Left ventricle myocardium inferior (tissue), 1 donor: ENCODE data around the gene GAMT. TPM values are rescaled to one million over a fixed set of nuclear protein-coding genes. Genes with fewer than 3 reads are reported as not detected.
A peak's percentile ranks its signal among the peaks of the same experiment; 100 is the strongest.

Experiments used
- DNase-seq: peaks from one replicate; pipeline ENCODE4 v3.0.0-alpha.2; 2020
- H3K27ac ChIP-seq: fragments of 200-600 bp; replicated peaks from 2 replicates; pipeline ENCODE4 v1.8.0; 2021
- H3K27me3 ChIP-seq: fragments of 200-600 bp; 2 replicates; pipeline ENCODE4 v1.8.0; 2021; ENCODE audit warnings: low read depth
- H3K36me3 ChIP-seq: fragments of 200-600 bp; 2 replicates; pipeline ENCODE4 v1.8.0; 2021
- H3K4me1 ChIP-seq: fragments of 200-600 bp; 2 replicates; pipeline ENCODE4 v1.8.0; 2021
- H3K4me3 ChIP-seq: fragments of 200-600 bp; 2 replicates; pipeline ENCODE4 v1.8.0; 2021; ENCODE audit warnings: mild to moderate bottlenecking, moderate library complexity
- H3K9me3 ChIP-seq: fragments of 200-600 bp; replicated peaks from 2 replicates; pipeline ENCODE4 v1.8.0; 2021
- CTCF ChIP-seq: fragments of 200-600 bp; IDR thresholded peaks from 2 replicates; pipeline ENCODE4 v1.8.0; 2021; ENCODE audit warnings: antibody characterized with exemption, mild to moderate bottlenecking, borderline replicate concordance
- intact Hi-C: fragments of 100-400 bp; cut with micrococcal nuclease; formaldehyde crosslinking; loops from one replicate; pipeline ENCODE4 v1.11.0; 2022
- total RNA-seq: library from RNA; stranded (reverse); fragmentation: NEBNext Ultra II Directional; extraction: Animal tissue kit (Norgen Biotek cat#: 25700); gene quantifications from one replicate; pipeline ENCODE4 v1.2.1, GENCODE V29; 2021
- donor health status: DM: no; HTN: yes; CAD: no; lungs with severe emphysema.

The GAMT gene
- total RNA-seq, 1 donor from 2014 or later = 77.0 TPM

DNA sequence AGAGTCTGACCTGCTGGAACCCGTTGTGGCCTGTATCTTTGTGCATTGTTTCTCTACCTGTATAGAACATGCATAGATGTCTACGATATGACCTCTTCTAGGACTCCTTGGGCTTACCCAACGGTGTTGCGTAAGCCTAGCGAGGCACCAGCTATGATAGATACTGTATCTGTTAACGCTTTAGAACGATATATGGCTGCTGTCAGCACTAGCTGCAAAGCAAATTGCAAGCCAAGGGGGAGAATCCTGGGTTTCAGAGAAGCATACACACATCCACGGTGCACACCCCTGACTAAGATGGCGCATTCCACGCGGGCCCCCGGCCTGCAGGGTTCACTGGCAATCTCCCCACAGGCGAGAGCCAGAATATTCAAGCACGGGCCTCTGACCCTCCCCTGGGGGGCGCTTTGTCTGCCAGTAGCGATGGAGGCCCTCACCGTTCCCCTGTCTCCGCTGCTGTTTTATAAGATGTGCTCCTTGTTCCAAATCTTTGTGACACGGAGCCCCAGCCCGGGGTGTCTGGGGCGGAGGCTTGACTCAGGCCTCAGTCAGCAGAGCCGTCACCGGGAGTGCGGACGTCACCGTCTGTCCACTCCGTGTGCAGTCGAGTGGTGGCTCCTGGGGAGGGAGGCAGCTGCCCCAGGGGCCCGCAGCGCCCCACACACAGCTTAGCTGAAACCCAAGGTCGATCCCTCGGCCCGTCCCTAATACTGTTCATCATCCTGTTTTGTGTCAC is 23.9 kb upstream of the GAMT start:
- DNase-seq = no peak
- no peaks in the 10 kb centered on the region for H3K27me3 ChIP-seq
- peaks cover 34% of the 10 kb centered on the region for H3K4me1 ChIP-seq
- intact Hi-C loops = no loop called here
- H3K36me3 ChIP-seq = peaks cover 88% of the 10 kb centered on the region
- TF ChIP-seq CTCF = no peak
- H3K27ac ChIP-seq = no peak overlapping the region
- no peaks in the 10 kb centered on the region for H3K9me3 ChIP-seq
- no peak overlapping the region for H3K4me3 ChIP-seq

DNA sequence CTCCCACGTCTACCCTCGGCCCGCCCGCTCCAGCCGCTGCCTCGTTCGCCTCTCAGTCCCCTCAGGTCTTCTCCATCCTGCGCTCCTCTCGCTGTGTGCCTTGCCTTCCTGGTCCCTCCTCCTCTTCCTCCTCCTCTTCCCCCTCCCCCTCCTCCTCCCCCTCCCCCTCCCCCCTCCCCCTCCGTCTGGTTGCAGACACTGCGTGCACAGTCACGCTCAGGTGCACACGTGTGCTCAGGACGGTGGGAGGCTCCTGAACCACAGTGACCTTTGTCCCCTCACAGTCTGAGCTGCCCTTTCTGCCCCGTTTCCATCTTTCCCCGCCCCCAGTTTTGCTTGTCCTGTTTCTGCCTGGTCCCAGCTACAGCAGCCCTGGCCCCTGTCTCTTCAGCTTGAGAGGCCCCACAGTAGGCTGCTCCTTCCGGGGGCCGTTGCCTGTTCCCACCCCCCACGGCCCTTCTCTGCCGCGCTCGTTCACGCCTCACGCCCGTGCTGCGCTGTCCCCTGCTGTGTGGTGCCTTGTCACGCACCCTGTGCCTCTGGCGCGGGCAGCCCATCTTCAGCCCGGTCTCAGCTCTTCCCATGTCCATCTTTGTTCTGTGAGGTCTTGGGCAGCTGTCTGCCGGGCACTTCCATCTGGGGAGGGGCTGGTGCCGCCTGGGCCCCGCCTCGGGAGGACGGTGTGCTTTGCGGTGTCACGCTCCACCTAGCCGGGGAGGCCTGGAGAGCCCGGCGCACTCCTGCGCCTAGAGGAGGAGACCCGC is 23.0 kb upstream of the GAMT start:
- Histone ChIP-seq H3K4me3 (no peak overlapping the region), H3K27ac (no peak overlapping the region), H3K4me1 (peaks cover 30% of the 10 kb centered on the region), H3K27me3 (no peaks in the 10 kb centered on the region), H3K36me3 (peaks cover 82% of the 10 kb centered on the region), H3K9me3 (no peaks in the 10 kb centered on the region)
- no peak for TF ChIP-seq CTCF
- intact Hi-C loops = no loop called here
- no peak for DNase-seq

DNA sequence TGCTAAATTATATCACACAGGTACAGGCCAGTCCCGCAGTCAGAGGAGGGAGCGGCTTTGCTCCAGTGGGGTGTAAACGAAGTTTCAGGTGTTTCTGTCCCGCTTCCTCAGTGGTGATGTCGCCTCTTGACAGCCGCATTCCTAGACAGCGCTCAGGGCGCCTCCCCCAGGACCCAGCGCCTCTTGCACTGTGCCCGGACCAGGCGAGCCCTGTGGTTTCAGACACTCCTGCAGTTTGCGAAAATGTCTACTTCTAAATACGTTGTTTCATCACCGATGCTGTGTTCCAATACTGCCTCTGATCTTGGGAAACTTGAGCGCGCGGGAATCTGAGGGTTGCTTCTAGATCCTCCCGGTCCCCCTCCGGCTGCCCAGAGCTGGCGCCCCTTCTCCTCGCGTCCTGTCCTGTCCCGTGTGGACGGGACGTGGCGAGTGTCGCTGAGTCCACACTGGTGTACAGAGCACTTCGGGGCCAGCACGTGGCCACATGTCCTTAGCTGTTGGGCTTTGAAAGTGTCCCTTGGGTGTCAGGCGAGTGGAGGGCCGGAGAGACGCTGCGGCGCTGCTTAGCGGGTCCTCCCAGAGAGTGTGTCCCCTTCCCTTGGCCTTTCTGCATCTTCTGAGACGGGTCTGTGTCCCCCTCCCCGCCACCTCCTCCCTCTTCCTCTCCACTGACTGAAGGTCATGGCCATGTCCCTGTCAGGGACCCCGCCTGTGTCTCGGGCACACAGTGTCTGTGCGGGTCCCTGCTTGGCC is 22.3 kb upstream of the GAMT start:
- DNase-seq = no peak
- peaks cover 82% of the 10 kb centered on the region for H3K36me3 ChIP-seq
- no peaks in the 10 kb centered on the region for H3K27me3 ChIP-seq
- peaks cover 30% of the 10 kb centered on the region for H3K4me1 ChIP-seq
- H3K4me3 ChIP-seq = no peak overlapping the region
- H3K27ac ChIP-seq = no peak overlapping the region
- no peaks in the 10 kb centered on the region for H3K9me3 ChIP-seq
- no peak for TF ChIP-seq CTCF
- intact Hi-C loops = no loop called here

DNA sequence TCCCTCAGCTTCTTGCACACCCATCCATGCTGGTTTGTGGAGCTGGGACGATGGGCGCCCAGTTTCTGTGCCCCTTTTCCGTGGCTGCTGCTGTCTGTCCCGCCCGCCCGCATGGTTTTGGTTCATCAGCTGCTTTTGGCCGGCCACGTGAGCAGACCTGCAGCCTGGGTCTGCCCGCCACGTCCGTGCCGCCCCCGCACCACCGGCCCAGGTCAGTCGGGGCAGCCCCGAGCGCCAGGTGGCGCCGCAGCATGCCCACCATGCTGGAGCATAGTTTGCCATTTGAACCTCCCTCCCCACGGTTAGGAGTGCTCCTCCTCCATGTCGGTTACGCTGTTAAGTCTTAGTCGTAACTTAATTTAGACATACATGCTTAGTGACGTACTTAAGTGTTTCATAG is 21.6 kb upstream of the GAMT start:
- Histone ChIP-seq H3K27me3 (no peaks in the 10 kb centered on the region), H3K4me3 (no peak overlapping the region), H3K36me3 (peaks cover 75% of the 10 kb centered on the region), H3K4me1 (peaks cover 36% of the 10 kb centered on the region), H3K9me3 (no peaks in the 10 kb centered on the region), H3K27ac (no peak overlapping the region)
- no peak for TF ChIP-seq CTCF
- intact Hi-C loops = no loop called here
- no peak for DNase-seq

GRCh38 chr19:1422360-1422759 is 21.0 kb upstream of the GAMT start:
- no peaks in the 10 kb centered on the region for H3K9me3 ChIP-seq
- peak overlapping the region; percentile 18 for H3K27ac ChIP-seq
- H3K36me3 ChIP-seq = peaks cover 70% of the 10 kb centered on the region
- intact Hi-C loops = no loop called here
- no peaks in the 10 kb centered on the region for H3K27me3 ChIP-seq
- TF ChIP-seq CTCF = no peak
- DNase-seq = no peak
- H3K4me1 ChIP-seq = peaks cover 41% of the 10 kb centered on the region
- H3K4me3 ChIP-seq = no peak overlapping the region
